Mononuclear cell (primary cell): Measurements from ENCODE around the gene BEND5. TPM values are rescaled to one million over a fixed set of nuclear protein-coding genes. Genes with fewer than 3 reads are reported as not detected.

Experiments used
- H3K27me3 ChIP-seq: 2 replicates; pipeline ENCODE4 v1.6.0; 2011; ENCODE audit warnings: low read length, control low read depth; ENCODE audit not compliant: insufficient read depth
- H3K4me1 ChIP-seq: 2 replicates; pipeline ENCODE4 v1.5.1; 2011; ENCODE audit warnings: mild to moderate bottlenecking, low read length, control low read depth; ENCODE audit not compliant: insufficient read depth
- H3K4me3 ChIP-seq: 2 replicates; pipeline ENCODE4 v1.5.1; 2011; ENCODE audit warnings: mild to moderate bottlenecking, low read length, moderate library complexity
- H3K9me3 ChIP-seq: 2 replicates; pipeline ENCODE4 v1.5.1; 2011; ENCODE audit warnings: low read depth, mild to moderate bottlenecking, control low read depth, low read length
- total RNA-seq: library from RNA; depleted of rRNA; stranded (reverse); fragments of >200 nt; gene quantifications from one replicate; pipeline ENCODE4 v1.2.3, GENCODE V29; 2012

The BEND5 gene
- total RNA-seq, 1 donor = 5.1 TPM

GRCh38 chr1:48746906-48747305 lies 29.8 kb downstream of the BEND5 start:
- H3K4me1 ChIP-seq = peaks cover 19% of the 10 kb centered on the region

GRCh38 chr1:48744032-48744431 lies 32.7 kb downstream of the BEND5 start:
- H3K4me1 ChIP-seq = no peaks in the 10 kb centered on the region
- H3K4me3 ChIP-seq = no peak overlapping the region
- no peaks in the 10 kb centered on the region for H3K27me3 ChIP-seq
- no peaks in the 10 kb centered on the region for H3K9me3 ChIP-seq

More at GRCh38 chr1:48746906-48747305, 29.8 kb downstream of the BEND5 start:
- Histone ChIP-seq H3K4me3 (no peak overlapping the region), H3K27me3 (no peaks in the 10 kb centered on the region), H3K9me3 (no peaks in the 10 kb centered on the region)

GRCh38 chr1:48743480-48743879 lies 33.2 kb downstream of the BEND5 start:
- Histone ChIP-seq H3K9me3 (no peaks in the 10 kb centered on the region), H3K4me3 (no peak overlapping the region), H3K4me1 (no peaks in the 10 kb centered on the region), H3K27me3 (no peaks in the 10 kb centered on the region)

- H3K4me3 ChIP-seq = no peak overlapping the region
- H3K9me3 ChIP-seq = no peaks in the 10 kb centered on the region
- no peaks in the 10 kb centered on the region for H3K27me3 ChIP-seq
- H3K4me1 ChIP-seq = no peaks in the 10 kb centered on the region
Observed at GRCh38 chr1:48741380-48741779, 35.3 kb downstream of the BEND5 start.

GRCh38 chr1:48740621-48741020 lies 36.1 kb downstream of the BEND5 start:
- Histone ChIP-seq H3K4me3 (no peak overlapping the region), H3K27me3 (no peaks in the 10 kb centered on the region), H3K4me1 (no peaks in the 10 kb centered on the region), H3K9me3 (no peaks in the 10 kb centered on the region)

DNA sequence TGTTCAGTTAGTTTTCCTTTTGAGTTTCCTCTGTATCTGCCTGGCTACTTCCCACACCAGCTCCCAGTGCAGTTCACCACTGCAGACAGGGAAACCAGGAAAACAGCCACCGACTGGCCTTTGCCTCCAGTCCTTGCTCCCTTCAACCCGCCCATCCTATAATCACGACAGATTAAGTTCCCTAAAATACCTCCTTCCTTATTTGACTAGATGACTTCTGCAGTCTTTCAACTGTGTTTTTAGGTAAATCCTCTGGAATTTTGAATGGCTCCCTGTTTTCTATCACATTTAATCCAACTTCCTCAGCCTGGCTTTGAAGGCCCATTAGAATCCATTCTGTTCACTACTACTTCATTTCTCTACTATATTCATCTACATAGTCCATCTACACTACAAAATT lies 37.6 kb downstream of the BEND5 start:
- H3K4me1 ChIP-seq = no peaks in the 10 kb centered on the region
- no peak overlapping the region for H3K4me3 ChIP-seq
- H3K9me3 ChIP-seq = no peaks in the 10 kb centered on the region
- H3K27me3 ChIP-seq = no peaks in the 10 kb centered on the region

DNA sequence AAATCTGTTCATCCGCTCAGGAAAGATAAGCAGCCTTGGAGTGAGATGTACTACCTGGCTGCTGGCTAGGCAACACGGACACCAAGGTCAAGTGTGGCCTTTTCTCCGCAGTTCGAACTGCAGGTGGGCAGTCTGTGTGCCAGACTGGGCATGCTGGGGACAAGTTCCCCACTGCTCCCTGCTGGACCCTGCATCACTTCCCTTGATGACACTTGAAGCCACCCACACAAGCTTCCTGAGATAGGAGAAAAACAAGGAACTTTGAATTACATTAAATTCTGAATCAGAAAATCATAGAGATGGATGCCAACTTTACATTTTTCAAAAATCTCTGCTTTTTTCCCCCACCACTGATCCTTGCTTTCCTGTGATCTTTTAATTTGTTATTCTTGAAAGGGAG lies 38.3 kb downstream of the BEND5 start:
- no peaks in the 10 kb centered on the region for H3K27me3 ChIP-seq
- no peaks in the 10 kb centered on the region for H3K4me1 ChIP-seq
- H3K9me3 ChIP-seq = no peaks in the 10 kb centered on the region
- H3K4me3 ChIP-seq = no peak overlapping the region

GRCh38 chr1:48735796-48736195 lies 40.9 kb downstream of the BEND5 start:
- Histone ChIP-seq H3K4me3 (no peak overlapping the region), H3K9me3 (no peaks in the 10 kb centered on the region), H3K27me3 (no peaks in the 10 kb centered on the region), H3K4me1 (no peaks in the 10 kb centered on the region)

GRCh38 chr1:48730164-48730910 lies 46.4 kb downstream of the BEND5 start:
- Histone ChIP-seq H3K4me1 (no peaks in the 10 kb centered on the region), H3K9me3 (no peaks in the 10 kb centered on the region), H3K27me3 (no peaks in the 10 kb centered on the region), H3K4me3 (no peak overlapping the region)

DNA sequence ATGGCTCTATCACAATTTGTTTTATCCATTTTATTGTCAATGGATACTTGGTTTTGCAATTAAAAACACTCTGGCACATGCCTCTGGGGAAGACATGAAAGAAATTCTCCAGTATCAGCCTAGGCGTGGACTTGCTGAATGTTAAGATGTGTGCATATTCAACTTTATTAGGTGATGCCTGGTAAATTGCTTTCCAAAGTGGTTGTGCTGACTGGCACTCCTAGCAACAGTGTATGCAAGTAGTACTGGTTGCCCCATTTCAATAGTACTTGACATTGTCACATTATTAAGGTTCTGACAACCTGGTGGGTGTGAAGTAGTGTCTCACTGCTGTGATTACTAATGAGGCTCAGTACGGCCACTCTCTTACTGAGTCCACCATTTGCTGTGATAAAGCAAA lies 48.1 kb downstream of the BEND5 start:
- no peaks in the 10 kb centered on the region for H3K27me3 ChIP-seq
- H3K4me3 ChIP-seq = no peak overlapping the region
- H3K9me3 ChIP-seq = no peaks in the 10 kb centered on the region
- no peaks in the 10 kb centered on the region for H3K4me1 ChIP-seq

- Histone ChIP-seq H3K27me3 (no peaks in the 10 kb centered on the region), H3K4me1 (no peaks in the 10 kb centered on the region), H3K4me3 (no peak overlapping the region), H3K9me3 (no peaks in the 10 kb centered on the region)
Observed at GRCh38 chr1:48726557-48727215, 50.0 kb downstream of the BEND5 start.

DNA sequence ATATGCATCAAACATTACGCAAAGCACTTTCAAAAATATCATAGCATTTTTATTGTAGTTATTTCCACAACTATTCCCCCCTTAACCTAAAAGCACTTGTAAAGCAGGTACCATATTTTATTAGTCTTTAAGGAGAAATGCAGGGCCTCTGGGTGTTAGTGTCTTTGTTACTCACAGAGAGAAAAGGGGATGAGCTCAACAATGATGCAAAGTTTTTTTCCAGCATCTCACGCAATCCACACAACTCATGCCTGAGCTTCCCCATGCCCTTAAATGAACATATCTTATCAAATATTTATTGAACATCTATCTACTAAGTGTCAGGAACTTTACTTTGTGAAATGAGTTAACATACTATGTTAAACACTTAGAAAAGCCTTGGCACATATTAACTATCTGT lies 50.6 kb downstream of the BEND5 start:
- Histone ChIP-seq H3K27me3 (no peaks in the 10 kb centered on the region), H3K4me1 (no peaks in the 10 kb centered on the region), H3K4me3 (no peak overlapping the region), H3K9me3 (no peaks in the 10 kb centered on the region)

- Histone ChIP-seq H3K27me3 (no peaks in the 10 kb centered on the region), H3K4me3 (no peak overlapping the region), H3K4me1 (no peaks in the 10 kb centered on the region), H3K9me3 (no peaks in the 10 kb centered on the region)
Observed at GRCh38 chr1:48725341-48726046, 51.2 kb downstream of the BEND5 start.

GRCh38 chr1:48720929-48721328 lies 55.8 kb downstream of the BEND5 start:
- Histone ChIP-seq H3K4me1 (no peaks in the 10 kb centered on the region), H3K27me3 (no peaks in the 10 kb centered on the region), H3K9me3 (no peaks in the 10 kb centered on the region), H3K4me3 (no peak overlapping the region)

DNA sequence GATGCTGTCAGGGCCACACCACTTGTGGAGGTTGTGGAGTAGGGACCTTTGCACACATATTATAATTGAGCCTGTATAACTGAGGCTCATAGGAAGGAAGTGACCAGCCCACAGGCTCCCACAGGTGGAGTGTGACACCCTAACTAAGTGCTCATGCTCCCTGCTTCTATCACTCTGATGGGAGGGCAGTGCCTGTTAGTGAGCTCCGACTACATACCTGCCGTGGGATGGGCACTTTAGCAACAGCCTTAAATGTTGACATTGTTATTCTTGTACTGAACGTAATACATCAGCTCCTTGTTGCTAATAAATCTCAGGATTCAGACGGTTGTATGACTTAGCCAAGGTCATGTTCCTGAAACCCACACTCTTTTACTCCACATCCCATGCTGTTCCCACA lies 58.0 kb downstream of the BEND5 start:
- Histone ChIP-seq H3K9me3 (no peaks in the 10 kb centered on the region), H3K27me3 (no peaks in the 10 kb centered on the region), H3K4me3 (no peak overlapping the region), H3K4me1 (no peaks in the 10 kb centered on the region)
